Lung (tissue), 12 donors: Measurements from ENCODE around the gene SUN1. TPM values are rescaled to one million over a fixed set of nuclear protein-coding genes. Genes with fewer than 3 reads are reported as not detected.

Experiments used
- ATAC-seq: fragments of 200-7000 bp; cut with Tn5 transposase; one replicate; pipeline ENCODE4 v1.9.1; 2020; ENCODE audit warnings: moderate number of reproducible peaks; ENCODE audit not compliant: insufficient read depth, low FRiP score
- DNase-seq, 3 donors: peaks; one replicate each; pipeline ENCODE4 v3.0.0-alpha.2; 2013 to 2017
- H3K27ac ChIP-seq, 2 donors: one replicate each; pipeline ENCODE4 v1.5.1; 2013; ENCODE audit warnings: mild to moderate bottlenecking in 2 of 2, moderate library complexity in 2 of 2, control low read depth in 1 of 2, inconsistent platforms in 1 of 2, low read depth in 1 of 2, low read length in 1 of 2
- H3K27me3 ChIP-seq, 3 donors: one replicate each; pipeline ENCODE4 v1.5.1; 2013; ENCODE audit warnings: low read length in 2 of 3; ENCODE audit not compliant: control insufficient read depth in 3 of 3, insufficient read depth in 3 of 3
- H3K36me3 ChIP-seq, 4 donors: one replicate each; pipeline ENCODE4 v1.5.1; 2013; ENCODE audit warnings: low read length in 4 of 4, mild to moderate bottlenecking in 1 of 4, moderate library complexity in 1 of 4; ENCODE audit not compliant: control insufficient read depth in 4 of 4, insufficient read depth in 4 of 4
- H3K4me1 ChIP-seq, 5 donors: one replicate each; pipeline ENCODE4 v1.5.1; 2013; ENCODE audit warnings: low read length in 5 of 5, mild to moderate bottlenecking in 2 of 5, moderate library complexity in 1 of 5; ENCODE audit not compliant: control insufficient read depth in 5 of 5, insufficient read depth in 5 of 5
- H3K4me3 ChIP-seq: one replicate; pipeline ENCODE4 v1.5.1; 2013; ENCODE audit warnings: mild to moderate bottlenecking, control low read depth, moderate library complexity
- H3K9ac ChIP-seq, 2 donors: one replicate each; pipeline ENCODE4 v1.5.1; 2013; ENCODE audit warnings: low read length in 2 of 2, control low read depth in 1 of 2; ENCODE audit not compliant: insufficient read depth in 1 of 2
- H3K9me3 ChIP-seq, 4 donors: one replicate each; pipeline ENCODE4 v1.5.1; 2013; ENCODE audit warnings: low read length in 3 of 4, mild to moderate bottlenecking in 1 of 4, moderate library complexity in 1 of 4; ENCODE audit not compliant: control insufficient read depth in 4 of 4, insufficient read depth in 3 of 4
- WGBS, 2 donors: extraction: QIAGEN DNeasy Blood & Tissue Kit; methylation state at CpG; one replicate each; pipeline ENCODE4 v1.1.7; 2013; 5-methylcytosine and 5-hydroxymethylcytosine counted together
- polyA plus RNA-seq, 2 donors: library from polyadenylated mRNA; stranded (reverse); fragments of 200-250 nt; gene quantifications; one replicate each; pipeline ENCODE4 v1.2.1, GENCODE V29; 2013
- total RNA-seq, 2 donors: library from RNA; depleted of rRNA in 1 of 2; stranded (reverse); fragments of >200 nt in 1 of 2; gene quantifications; one replicate each; pipeline ENCODE4 v1.2.1, GENCODE V29; 2014 to 2021
- TF ChIP-seq, protein P1 (sequence below): IDR thresholded peaks from 2 replicates; pipeline ENCODE4 v1.5.1; 2012; ENCODE audit warnings: mild to moderate bottlenecking; ENCODE audit errors: control extremely low read depth, extremely low read depth
- donor health status: control.
- donor health status: control.
- donor health status: Bipolar disorder and iron deficiency.
- donor health status: healthy.
- donor health status: DM: yes; HTN: yes; CAD: no.

The SUN1 gene
- total and polyA plus RNA-seq, 4 donors: 69.6 to 349 (median 104) TPM

DNA sequence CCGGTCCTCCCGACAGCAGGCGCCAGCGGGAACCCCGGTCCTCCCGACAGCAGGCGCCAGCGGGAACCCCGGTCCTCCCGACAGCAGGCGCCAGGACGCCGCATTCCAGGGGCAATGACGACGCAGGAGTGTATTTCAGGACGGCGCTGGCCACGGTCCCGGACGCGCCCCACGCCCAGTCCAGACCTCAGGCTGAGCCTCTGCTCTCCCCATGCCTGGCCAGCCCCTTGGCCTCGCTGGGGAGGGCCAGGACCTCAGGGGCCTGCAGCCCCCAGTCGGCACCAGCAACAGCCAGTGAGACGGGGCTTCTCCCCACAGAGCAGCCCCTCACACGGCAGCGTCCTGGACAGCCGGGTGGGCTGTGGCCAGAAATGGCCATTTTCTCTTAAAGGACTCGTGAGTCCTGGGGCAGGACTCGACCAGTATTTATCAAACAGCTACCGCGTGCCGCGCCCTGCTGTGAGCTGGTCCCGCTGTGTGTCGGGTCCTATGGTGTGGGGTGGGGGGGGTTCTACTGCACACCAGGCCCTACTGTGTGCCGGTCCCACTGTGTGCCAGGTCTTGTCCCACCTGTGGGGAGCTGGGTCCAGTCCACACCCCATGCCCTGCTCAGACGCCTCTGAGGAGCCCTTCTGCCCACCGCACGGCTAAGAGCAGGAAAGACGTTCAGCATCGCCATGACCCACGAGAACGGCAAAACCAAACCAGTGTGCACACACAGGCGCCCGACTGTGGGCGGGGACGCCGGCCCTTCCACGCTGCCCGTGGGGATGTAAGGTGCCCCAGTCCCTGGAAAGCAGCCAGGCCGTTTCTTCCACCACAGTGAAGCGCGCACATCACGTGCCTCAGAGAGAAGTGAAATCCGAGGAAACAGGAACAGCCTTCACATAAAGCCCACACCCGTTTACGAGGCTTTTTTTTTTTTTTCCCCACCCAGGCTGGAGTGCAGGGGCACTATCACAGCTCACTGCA lies 77.4 kb downstream of the SUN1 start:
- no peak overlapping the region for H3K4me3 ChIP-seq
- no peak overlapping the region for H3K9ac ChIP-seq
- peaks cover 0 to 2% (median 0%) of the 10 kb centered on the region in 5 donors for H3K4me1 ChIP-seq
- H3K27ac ChIP-seq: peak overlapping the region in 1 of 2 donors; percentile 46
- H3K9me3 ChIP-seq: no peaks in the 10 kb centered on the region
- H3K27me3 ChIP-seq: peaks cover 0 to 14% (median 0%) of the 10 kb centered on the region in 3 donors
- TF ChIP-seq, protein P1, sequence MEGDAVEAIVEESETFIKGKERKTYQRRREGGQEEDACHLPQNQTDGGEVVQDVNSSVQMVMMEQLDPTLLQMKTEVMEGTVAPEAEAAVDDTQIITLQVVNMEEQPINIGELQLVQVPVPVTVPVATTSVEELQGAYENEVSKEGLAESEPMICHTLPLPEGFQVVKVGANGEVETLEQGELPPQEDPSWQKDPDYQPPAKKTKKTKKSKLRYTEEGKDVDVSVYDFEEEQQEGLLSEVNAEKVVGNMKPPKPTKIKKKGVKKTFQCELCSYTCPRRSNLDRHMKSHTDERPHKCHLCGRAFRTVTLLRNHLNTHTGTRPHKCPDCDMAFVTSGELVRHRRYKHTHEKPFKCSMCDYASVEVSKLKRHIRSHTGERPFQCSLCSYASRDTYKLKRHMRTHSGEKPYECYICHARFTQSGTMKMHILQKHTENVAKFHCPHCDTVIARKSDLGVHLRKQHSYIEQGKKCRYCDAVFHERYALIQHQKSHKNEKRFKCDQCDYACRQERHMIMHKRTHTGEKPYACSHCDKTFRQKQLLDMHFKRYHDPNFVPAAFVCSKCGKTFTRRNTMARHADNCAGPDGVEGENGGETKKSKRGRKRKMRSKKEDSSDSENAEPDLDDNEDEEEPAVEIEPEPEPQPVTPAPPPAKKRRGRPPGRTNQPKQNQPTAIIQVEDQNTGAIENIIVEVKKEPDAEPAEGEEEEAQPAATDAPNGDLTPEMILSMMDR: no peak
- ATAC-seq (peak; percentile 55), DNase-seq (peak in 2 of 3 donors; percentile 25 to 36)
- H3K36me3 ChIP-seq: peaks cover 0 to 4% (median 0%) of the 10 kb centered on the region in 4 donors
- WGBS, 2 donors: 16 to 31% methylated on average over 52 to 56 of the region's 58 CpGs

DNA sequence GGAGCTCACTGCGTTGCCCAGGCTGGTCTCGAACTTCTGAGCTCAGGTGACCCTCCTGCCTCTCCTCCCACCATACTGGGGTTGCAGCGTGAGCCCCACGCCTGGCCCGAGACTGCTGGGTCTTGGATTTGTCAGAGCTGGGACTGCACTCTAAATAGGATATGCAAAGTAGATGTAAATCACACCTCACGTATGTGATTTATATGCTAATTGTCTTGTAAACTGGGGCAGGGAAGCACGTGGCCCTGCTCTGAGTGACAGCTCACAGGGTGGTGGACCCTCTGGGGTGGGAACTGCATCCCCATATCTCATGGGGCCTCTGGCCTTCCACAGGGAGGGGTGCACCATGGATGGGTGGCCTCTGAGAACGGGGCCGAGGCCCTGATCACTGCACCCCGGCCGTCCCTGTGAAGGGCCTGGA lies 78.2 kb downstream of the SUN1 start:
- Histone ChIP-seq H3K27me3 (peaks cover 0 to 8% (median 0%) of the 10 kb centered on the region in 3 donors), H3K9ac (no peak overlapping the region), H3K36me3 (peaks cover 0 to 4% (median 0%) of the 10 kb centered on the region in 4 donors), H3K4me1 (peaks cover 0 to 2% (median 0%) of the 10 kb centered on the region in 5 donors), H3K9me3 (peaks cover 0 to 2% (median 0%) of the 10 kb centered on the region in 4 donors), H3K4me3 (no peak overlapping the region), H3K27ac (no peak overlapping the region)
- 77 to 83% methylated on average over 11 of the region's 11 CpGs for WGBS, 2 donors
- TF ChIP-seq, protein P1: no peak
- no peak for DNase-seq
- ATAC-seq: no peak

DNA sequence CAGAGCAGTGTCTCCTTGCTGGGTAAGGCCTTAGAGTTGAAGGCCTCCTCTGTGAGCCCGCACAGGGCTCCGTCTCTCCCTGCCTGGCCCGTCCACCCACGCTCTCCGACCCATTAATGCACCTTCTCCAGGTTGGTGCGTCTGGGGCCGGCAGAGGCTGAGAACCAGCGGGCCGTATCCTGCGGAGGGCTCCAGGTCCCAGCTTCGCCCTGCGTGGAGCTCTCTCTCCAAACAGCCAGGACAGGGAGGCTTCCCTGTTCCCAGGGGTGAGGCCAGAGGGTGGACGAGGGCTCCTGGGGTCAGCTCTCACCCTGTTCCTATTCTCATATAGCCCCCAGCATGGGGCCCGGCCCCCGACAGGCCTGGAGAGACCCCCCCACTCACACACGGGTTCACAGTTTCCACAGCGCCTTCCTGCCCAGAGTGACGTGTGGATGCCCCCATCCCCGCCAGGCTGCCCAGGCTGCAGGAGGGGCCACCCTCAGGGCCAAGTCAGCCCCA lies 78.7 kb downstream of the SUN1 start:
- Histone ChIP-seq H3K9ac (no peak overlapping the region), H3K27ac (no peak overlapping the region), H3K36me3 (peaks cover 0 to 4% (median 0%) of the 10 kb centered on the region in 4 donors), H3K27me3 (peaks cover 0 to 5% (median 0%) of the 10 kb centered on the region in 3 donors), H3K9me3 (peaks cover 0 to 2% (median 0%) of the 10 kb centered on the region in 4 donors), H3K4me3 (no peak overlapping the region), H3K4me1 (peaks cover 0 to 2% (median 0%) of the 10 kb centered on the region in 5 donors)
- WGBS, 2 donors: 78 to 87% methylated on average over 18 to 19 of the region's 19 CpGs
- no peak for DNase-seq
- ATAC-seq: no peak
- TF ChIP-seq, protein P1: no peak
